ENCODE results near the gene CCKAR.
A peak's percentile ranks its signal among the peaks of the same experiment; 100 is the strongest.

Gene CCKAR

GRCh38 chr4:26459054-26459755 lies 31.1 kb downstream of the CCKAR start:
- DNase-seq: peak; percentile 64

- no peak for DNase-seq
Observed at GRCh38 chr4:26458157-26458561, 32.1 kb downstream of the CCKAR start.

- DNase-seq: no peak
Observed at GRCh38 chr4:26457412-26457811, 32.9 kb downstream of the CCKAR start.

- DNase-seq: no peak
Observed at GRCh38 chr4:26455571-26455970, 34.7 kb downstream of the CCKAR start.

GRCh38 chr4:26454961-26455360 lies 35.3 kb downstream of the CCKAR start:
- DNase-seq: no peak

GRCh38 chr4:26452565-26453531 lies 37.4 kb downstream of the CCKAR start:
- no peak for DNase-seq

GRCh38 chr4:26451597-26451996 lies 38.7 kb downstream of the CCKAR start:
- DNase-seq: no peak

- DNase-seq: no peak
Observed at GRCh38 chr4:26450418-26450817, 39.9 kb downstream of the CCKAR start.

GRCh38 chr4:26447378-26447777 lies 42.9 kb downstream of the CCKAR start:
- DNase-seq: no peak

GRCh38 chr4:26441771-26442170 lies 48.5 kb downstream of the CCKAR start:
- DNase-seq: no peak

- DNase-seq: no peak
Observed at GRCh38 chr4:26441102-26441501, 49.2 kb downstream of the CCKAR start.

- no peak for DNase-seq
Observed at GRCh38 chr4:26434030-26434639, 56.1 kb downstream of the CCKAR start.

- DNase-seq: no peak
Observed at GRCh38 chr4:26433556-26433955, 56.7 kb downstream of the CCKAR start.

GRCh38 chr4:26432419-26432818 lies 57.9 kb downstream of the CCKAR start:
- DNase-seq: no peak

GRCh38 chr4:26431461-26432180 lies 58.7 kb downstream of the CCKAR start:
- no peak for DNase-seq

Measured in hematopoietic multipotent progenitor cell treated with erythropoietin and hydrocortisone succinate and interleukin-3 and kit ligand, for 8 days (in vitro differentiated cells).